HG03432 (cell line): ENCODE results near the gene KIFAP3.

Experiments
- ATAC-seq: cut with Tn5 transposase; IDR thresholded peaks from one replicate; pipeline ENCODE4 v1.9.1; 2021; ENCODE audit warnings: mild to moderate bottlenecking, moderate library complexity; ENCODE audit not compliant: unreplicated experiment

The KIFAP3 gene

GRCh38 chr1:169995993-169996392 is 78.5 kb downstream of the KIFAP3 start:
- no peak for ATAC-seq

GRCh38 chr1:169989246-169989645 is 85.2 kb downstream of the KIFAP3 start:
- no peak for ATAC-seq

GRCh38 chr1:169985757-169986156 is 88.7 kb downstream of the KIFAP3 start:
- no peak for ATAC-seq

GRCh38 chr1:169974067-169974466 is 100.4 kb downstream of the KIFAP3 start:
- no peak for ATAC-seq

GRCh38 chr1:169970114-169970513 is 104.4 kb downstream of the KIFAP3 start:
- no peak for ATAC-seq

GRCh38 chr1:169968174-169968573 is 106.3 kb downstream of the KIFAP3 start:
- ATAC-seq = no peak

GRCh38 chr1:169964206-169964605 is 110.3 kb downstream of the KIFAP3 start:
- no peak for ATAC-seq

GRCh38 chr1:169959686-169960085 is 114.8 kb downstream of the KIFAP3 start:
- ATAC-seq = no peak

- ATAC-seq = no peak
Observed at GRCh38 chr1:169958987-169959386, 115.5 kb downstream of the KIFAP3 start.

- ATAC-seq = no peak
Observed at GRCh38 chr1:169957884-169958283, 116.6 kb downstream of the KIFAP3 start.

GRCh38 chr1:169951108-169951507 is 123.4 kb downstream of the KIFAP3 start:
- no peak for ATAC-seq

GRCh38 chr1:169949139-169949538 is 125.4 kb downstream of the KIFAP3 start:
- ATAC-seq = no peak

- ATAC-seq = no peak
Observed at GRCh38 chr1:169946206-169946605, 128.3 kb downstream of the KIFAP3 start.

- no peak for ATAC-seq
Observed at GRCh38 chr1:169945181-169945580, 129.3 kb downstream of the KIFAP3 start.

GRCh38 chr1:169944621-169945020 is 129.9 kb downstream of the KIFAP3 start:
- ATAC-seq = no peak

GRCh38 chr1:169943963-169944526 is 130.4 kb downstream of the KIFAP3 start:
- no peak for ATAC-seq

- ATAC-seq = no peak
Observed at GRCh38 chr1:169941982-169942830, 132.3 kb downstream of the KIFAP3 start.

- no peak for ATAC-seq
Observed at GRCh38 chr1:169933984-169934725, 140.3 kb downstream of the KIFAP3 start.

- no peak for ATAC-seq
Observed at GRCh38 chr1:169931795-169932231, 142.7 kb downstream of the KIFAP3 start.

- no peak for ATAC-seq
Observed at GRCh38 chr1:169929210-169929526, 145.3 kb downstream of the KIFAP3 start.

GRCh38 chr1:169928438-169929209 is 145.9 kb downstream of the KIFAP3 start:
- peak; percentile 69 for ATAC-seq
